HEK293 (cell line): Measurements from ENCODE around the gene USP7.

Source experiments
- CTCF ChIA-PET: fragments of 350-600 bp; formaldehyde crosslinking; extraction: SDS; loops from one replicate; lab custom pipeline; 2021; ENCODE audit warnings: antibody characterized with exemption; lab: Yijun Ruan, JAX
- POLR2A ChIA-PET: fragments of 300-600 bp; formaldehyde crosslinking; extraction: SDS; loops from one replicate; lab custom pipeline; 2020; ENCODE audit warnings: antibody characterized with exemption, inconsistent platforms; lab: Yijun Ruan, JAX
- H3K27ac ChIP-seq: fragments of 200-500 bp; sonication (Bioruptor generic); 2 replicates; pipeline ENCODE4 v1.5.1; 2014; ENCODE audit warnings: low read depth, low read length, control low read depth, inconsistent platforms; ENCODE audit errors: extremely low read depth
- H3K36me3 ChIP-seq, 2 experiments: fragments of 200-500 bp in 1 of 2; sonication (Bioruptor generic) in 1 of 2; 1 replicate in 1 of 2; 2 replicates in 1 of 2; pipeline ENCODE4 v1.5.1; 2014 to 2017; ENCODE audit warnings: inconsistent platforms in 2 of 2, low read length in 2 of 2; ENCODE audit not compliant: control insufficient read depth in 2 of 2, insufficient read depth in 1 of 2
- H3K4me1 ChIP-seq: fragments of 200-500 bp; sonication (Bioruptor generic); 2 replicates; pipeline ENCODE4 v1.5.1; 2014; ENCODE audit warnings: mild to moderate bottlenecking, low read length, inconsistent platforms; ENCODE audit not compliant: control insufficient read depth, insufficient read depth
- H3K4me3 ChIP-seq: 2 replicates; pipeline ENCODE4 v1.5.1; 2011; ENCODE audit warnings: low read depth, mild to moderate bottlenecking, control low read depth, low read length, moderate library complexity
- H3K9me3 ChIP-seq: fragments of 200-500 bp; sonication (Bioruptor generic); 2 replicates; pipeline ENCODE4 v1.5.1; 2014; ENCODE audit warnings: low read depth, low read length, inconsistent platforms; ENCODE audit not compliant: control insufficient read depth, insufficient read depth
- ZFHX2 ChIP-seq: fragments of 450-650 bp; formaldehyde crosslinking; conservative IDR thresholded peaks from 2 replicates; pipeline ENCODE4 v1.5.1; 2016; ENCODE audit warnings: missing biosample characterization, missing genetic modification characterization
- ZNF112 ChIP-seq: fragments of 450-650 bp; formaldehyde crosslinking; IDR thresholded peaks from 2 replicates; pipeline ENCODE4 v1.5.0; 2017; ENCODE audit warnings: missing biosample characterization, missing genetic modification characterization
- ZNF354C ChIP-seq: fragments of 450-650 bp; formaldehyde crosslinking; IDR thresholded peaks from 2 replicates; pipeline ENCODE4 v1.5.1; 2016; ENCODE audit warnings: missing biosample characterization, missing genetic modification characterization, low read depth, borderline replicate concordance
- ZNF555 ChIP-seq: fragments of 450-650 bp; formaldehyde crosslinking; conservative IDR thresholded peaks from 2 replicates; pipeline ENCODE4 v1.5.1; 2017; ENCODE audit warnings: missing biosample characterization, mild to moderate bottlenecking, missing genetic modification characterization, inconsistent platforms
- ZNF561 ChIP-seq: fragments of 450-650 bp; IDR thresholded peaks from 2 replicates; pipeline ENCODE4 v1.5.1; 2018; ENCODE audit warnings: missing biosample characterization, missing genetic modification characterization, borderline replicate concordance
- ZNF600 ChIP-seq: fragments of 450-650 bp; formaldehyde crosslinking; IDR thresholded peaks from 2 replicates; pipeline ENCODE4 v1.5.1; 2016; ENCODE audit warnings: missing biosample characterization, missing genetic modification characterization
- ZNF830 ChIP-seq: fragments of 450-650 bp; IDR thresholded peaks from 2 replicates; pipeline ENCODE4 v1.5.0; 2018; ENCODE audit warnings: missing biosample characterization, missing genetic modification characterization, low read depth, mild to moderate bottlenecking, moderate library complexity
- TF ChIP-seq, protein P1 (sequence below): fragments of 450-650 bp; formaldehyde crosslinking; IDR thresholded peaks from 2 replicates; pipeline ENCODE4 v1.5.1; 2016; ENCODE audit warnings: missing biosample characterization, missing genetic modification characterization
- TF ChIP-seq, protein P2 (sequence below): fragments of 450-650 bp; formaldehyde crosslinking; conservative IDR thresholded peaks from 2 replicates; pipeline ENCODE4 v1.5.1; 2016; ENCODE audit warnings: low read depth, missing biosample characterization, missing genetic modification characterization
- TF ChIP-seq, protein P3 (sequence below): fragments of 450-650 bp; formaldehyde crosslinking; IDR thresholded peaks from 2 replicates; pipeline ENCODE4 v1.5.1; 2017; ENCODE audit warnings: missing biosample characterization, missing genetic modification characterization
- TF ChIP-seq, protein P4 (sequence below): fragments of 450-650 bp; formaldehyde crosslinking; IDR thresholded peaks from 2 replicates; pipeline ENCODE4 v1.5.1; 2016; ENCODE audit warnings: missing biosample characterization, missing genetic modification characterization

The USP7 gene

DNA sequence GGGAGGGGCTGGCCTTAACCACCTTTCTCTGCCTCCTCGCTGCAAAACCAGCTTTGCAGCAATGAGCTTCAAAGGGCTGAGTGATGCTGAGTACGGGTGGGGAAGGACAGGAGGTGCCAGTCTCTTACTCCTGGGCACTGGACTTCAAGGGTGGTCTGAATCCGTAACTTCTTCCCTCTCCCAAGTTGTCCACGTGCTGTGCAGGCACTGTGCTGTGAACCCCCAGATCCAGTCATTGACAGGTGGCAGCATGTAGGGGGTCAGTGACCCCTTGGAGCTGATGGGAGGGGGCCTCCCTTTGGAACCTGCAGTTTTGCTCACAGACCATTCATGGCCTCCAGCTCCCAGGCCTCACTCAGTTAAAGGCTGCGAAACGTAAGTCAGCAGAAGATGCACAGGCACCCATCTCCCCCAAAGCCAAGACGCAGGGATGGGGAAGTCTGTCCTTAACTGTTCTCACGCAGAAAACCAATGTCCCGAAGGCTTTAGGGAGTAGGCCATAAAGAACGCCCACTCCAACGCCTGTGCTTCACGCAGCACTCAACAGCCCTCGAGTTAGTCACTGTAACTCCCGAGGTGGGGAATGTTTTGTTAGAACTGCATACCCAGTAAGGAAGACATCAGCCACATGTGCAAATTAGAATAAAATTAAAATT lies 73.7 kb downstream of the USP7 start:
- Histone ChIP-seq H3K36me3 (peaks cover 12 to 75% of the 10 kb centered on the region in 2 experiments), H3K4me3 (no peak overlapping the region), H3K4me1 (no peaks in the 10 kb centered on the region), H3K27ac (no peak overlapping the region), H3K9me3 (no peaks in the 10 kb centered on the region)
- peak; percentile 13; the same call in 1 of the 2 replicates for TF ChIP-seq ZFHX2 (tag by site-specific recombination)
- TF ChIP-seq, protein P1, sequence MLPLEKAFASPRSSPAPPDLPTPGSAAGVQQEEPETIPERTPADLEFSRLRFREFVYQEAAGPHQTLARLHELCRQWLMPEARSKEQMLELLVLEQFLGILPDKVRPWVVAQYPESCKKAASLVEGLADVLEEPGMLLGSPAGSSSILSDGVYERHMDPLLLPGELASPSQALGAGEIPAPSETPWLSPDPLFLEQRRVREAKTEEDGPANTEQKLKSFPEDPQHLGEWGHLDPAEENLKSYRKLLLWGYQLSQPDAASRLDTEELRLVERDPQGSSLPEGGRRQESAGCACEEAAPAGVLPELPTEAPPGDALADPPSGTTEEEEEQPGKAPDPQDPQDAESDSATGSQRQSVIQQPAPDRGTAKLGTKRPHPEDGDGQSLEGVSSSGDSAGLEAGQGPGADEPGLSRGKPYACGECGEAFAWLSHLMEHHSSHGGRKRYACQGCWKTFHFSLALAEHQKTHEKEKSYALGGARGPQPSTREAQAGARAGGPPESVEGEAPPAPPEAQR (tag by site-specific recombination) = no peak
- POLR2A ChIA-PET = interaction anchor here (0.8 to 1.8 kb wide), 2 partner anchors 19 to 21 kb away, joined by 3 to 5 read pairs; partner anchors contain the start of gene CARHSP1
- CTCF ChIA-PET = interaction anchor here (1.2 to 1.5 kb wide), 3 partner anchors 9 to 323 kb away, joined by 3 to 5 read pairs (median 4); no protein-coding TSS in a partner anchor

DNA sequence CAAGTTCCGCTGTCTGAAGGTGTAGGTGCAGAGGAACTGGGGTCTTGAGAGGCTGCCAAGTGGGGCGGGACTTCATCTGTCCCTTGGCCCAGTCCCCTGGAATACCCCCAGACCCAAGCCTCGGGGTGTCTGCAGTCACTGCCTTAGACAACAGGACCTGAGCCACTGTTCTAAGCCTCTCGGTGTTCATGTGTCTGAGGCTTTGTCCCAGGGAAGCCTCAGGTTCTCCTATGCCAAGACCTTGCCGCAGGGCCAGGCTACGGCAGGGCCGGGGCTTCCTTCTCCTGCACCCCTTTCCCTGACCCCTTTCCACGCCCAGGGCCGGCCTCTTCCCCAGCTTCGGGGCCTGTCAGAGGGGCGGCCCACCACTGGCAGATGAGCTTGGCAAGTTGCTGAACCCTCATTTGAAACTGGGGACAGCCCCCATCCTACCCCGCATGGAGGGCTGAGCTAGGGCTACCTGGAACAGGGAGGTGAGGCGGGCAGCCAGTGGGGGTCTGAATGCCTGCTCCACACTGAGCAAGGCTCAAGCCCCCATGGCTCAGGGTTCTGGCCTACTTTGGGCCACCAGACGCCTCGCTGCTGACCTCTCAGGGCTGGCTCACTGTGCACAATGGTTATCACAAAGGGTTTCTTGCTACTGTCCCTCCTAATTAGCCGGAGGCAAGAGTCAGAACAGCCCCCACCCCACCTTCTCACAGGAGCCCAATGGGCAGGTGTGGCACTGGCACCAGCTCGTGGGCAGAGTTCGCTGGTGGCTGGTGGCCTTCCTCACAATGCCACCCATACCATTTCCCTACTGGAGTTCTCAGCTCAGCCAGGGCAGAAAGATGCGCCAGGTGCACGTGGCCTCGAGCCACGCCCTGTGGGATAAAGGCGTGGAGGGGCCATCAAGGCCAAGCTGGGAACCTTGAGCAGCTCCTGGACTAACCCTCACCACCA lies 74.5 kb downstream of the USP7 start:
- TF ChIP-seq, protein P2, sequence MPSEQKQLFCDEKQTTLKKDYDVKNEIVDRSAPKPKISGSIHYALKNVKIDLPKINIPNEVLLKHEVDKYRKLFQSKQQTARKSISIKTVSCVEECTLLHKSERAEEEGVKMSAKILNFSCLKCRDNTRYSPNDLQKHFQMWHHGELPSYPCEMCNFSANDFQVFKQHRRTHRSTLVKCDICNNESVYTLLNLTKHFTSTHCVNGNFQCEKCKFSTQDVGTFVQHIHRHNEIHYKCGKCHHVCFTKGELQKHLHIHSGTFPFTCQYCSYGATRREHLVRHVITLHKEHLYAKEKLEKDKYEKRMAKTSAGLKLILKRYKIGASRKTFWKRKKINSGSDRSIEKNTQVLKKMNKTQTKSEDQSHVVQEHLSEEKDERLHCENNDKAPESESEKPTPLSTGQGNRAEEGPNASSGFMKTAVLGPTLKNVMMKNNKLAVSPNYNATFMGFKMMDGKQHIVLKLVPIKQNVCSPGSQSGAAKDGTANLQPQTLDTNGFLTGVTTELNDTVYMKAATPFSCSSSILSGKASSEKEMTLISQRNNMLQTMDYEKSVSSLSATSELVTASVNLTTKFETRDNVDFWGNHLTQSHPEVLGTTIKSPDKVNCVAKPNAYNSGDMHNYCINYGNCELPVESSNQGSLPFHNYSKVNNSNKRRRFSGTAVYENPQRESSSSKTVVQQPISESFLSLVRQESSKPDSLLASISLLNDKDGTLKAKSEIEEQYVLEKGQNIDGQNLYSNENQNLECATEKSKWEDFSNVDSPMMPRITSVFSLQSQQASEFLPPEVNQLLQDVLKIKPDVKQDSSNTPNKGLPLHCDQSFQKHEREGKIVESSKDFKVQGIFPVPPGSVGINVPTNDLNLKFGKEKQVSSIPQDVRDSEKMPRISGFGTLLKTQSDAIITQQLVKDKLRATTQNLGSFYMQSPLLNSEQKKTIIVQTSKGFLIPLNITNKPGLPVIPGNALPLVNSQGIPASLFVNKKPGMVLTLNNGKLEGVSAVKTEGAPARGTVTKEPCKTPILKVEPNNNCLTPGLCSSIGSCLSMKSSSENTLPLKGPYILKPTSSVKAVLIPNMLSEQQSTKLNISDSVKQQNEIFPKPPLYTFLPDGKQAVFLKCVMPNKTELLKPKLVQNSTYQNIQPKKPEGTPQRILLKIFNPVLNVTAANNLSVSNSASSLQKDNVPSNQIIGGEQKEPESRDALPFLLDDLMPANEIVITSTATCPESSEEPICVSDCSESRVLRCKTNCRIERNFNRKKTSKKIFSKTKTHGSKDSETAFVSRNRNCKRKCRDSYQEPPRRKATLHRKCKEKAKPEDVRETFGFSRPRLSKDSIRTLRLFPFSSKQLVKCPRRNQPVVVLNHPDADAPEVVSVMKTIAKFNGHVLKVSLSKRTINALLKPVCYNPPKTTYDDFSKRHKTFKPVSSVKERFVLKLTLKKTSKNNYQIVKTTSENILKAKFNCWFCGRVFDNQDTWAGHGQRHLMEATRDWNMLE = no peak
- TF ChIP-seq, protein P3, sequence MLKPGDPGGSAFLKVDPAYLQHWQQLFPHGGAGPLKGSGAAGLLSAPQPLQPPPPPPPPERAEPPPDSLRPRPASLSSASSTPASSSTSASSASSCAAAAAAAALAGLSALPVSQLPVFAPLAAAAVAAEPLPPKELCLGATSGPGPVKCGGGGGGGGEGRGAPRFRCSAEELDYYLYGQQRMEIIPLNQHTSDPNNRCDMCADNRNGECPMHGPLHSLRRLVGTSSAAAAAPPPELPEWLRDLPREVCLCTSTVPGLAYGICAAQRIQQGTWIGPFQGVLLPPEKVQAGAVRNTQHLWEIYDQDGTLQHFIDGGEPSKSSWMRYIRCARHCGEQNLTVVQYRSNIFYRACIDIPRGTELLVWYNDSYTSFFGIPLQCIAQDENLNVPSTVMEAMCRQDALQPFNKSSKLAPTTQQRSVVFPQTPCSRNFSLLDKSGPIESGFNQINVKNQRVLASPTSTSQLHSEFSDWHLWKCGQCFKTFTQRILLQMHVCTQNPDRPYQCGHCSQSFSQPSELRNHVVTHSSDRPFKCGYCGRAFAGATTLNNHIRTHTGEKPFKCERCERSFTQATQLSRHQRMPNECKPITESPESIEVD = no peak
- TF ChIP-seq, protein P1 (tag by site-specific recombination) = no peak
- TF ChIP-seq ZNF600 (tag by site-specific recombination) = no peak
- CTCF ChIA-PET = interaction anchor here (1.2 to 1.5 kb wide), 3 partner anchors 8 to 322 kb away, joined by 3 to 5 read pairs (median 4); no protein-coding TSS in a partner anchor
- Histone ChIP-seq H3K27ac (no peak overlapping the region), H3K9me3 (no peaks in the 10 kb centered on the region), H3K4me3 (no peak overlapping the region), H3K36me3 (peaks cover 12 to 67% of the 10 kb centered on the region in 2 experiments), H3K4me1 (no peaks in the 10 kb centered on the region)
- POLR2A ChIA-PET = interaction anchor here (1.8 kb wide), 1 partner anchor 20 kb away, joined by 5 read pairs; the partner anchor contains the start of gene CARHSP1

DNA sequence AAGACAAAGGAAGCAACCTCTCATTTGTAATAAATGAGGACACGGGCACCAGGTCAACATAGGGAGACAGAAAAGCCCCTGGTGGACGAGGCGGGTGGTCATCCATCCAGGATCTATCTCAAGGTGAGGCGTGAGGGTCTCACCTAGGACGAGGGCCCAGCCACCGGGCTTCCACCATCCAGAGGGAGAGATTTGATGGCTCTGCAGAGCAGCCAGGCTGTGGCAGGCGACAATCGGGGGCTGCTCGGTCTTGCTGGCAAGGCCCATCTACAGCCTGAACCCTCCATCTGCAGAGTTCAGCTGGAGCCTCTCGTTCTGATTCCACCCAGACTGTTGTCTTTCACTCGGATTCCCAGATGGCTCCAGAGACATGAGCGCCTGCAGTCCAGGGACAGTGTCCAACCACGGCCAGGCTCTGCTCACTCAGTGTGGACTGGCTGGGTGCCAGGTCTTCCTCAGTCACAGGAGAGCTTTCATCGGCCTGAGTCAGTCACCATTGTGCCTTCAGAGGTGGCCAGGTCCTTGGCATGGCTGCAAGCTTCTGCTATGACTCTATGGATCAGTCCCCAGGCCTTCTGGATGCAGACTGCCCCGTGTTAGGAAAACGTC lies 75.7 kb downstream of the USP7 start:
- no peaks in the 10 kb centered on the region for H3K9me3 ChIP-seq
- TF ChIP-seq ZNF555 (tag by site-specific recombination) (no peak), ZNF112 (tag by site-specific recombination) (no peak), ZNF830 (tag by site-specific recombination) (no peak), ZNF561 (tag by site-specific recombination) (no peak), ZNF354C (tag by site-specific recombination) (no peak)
- TF ChIP-seq, protein P4, sequence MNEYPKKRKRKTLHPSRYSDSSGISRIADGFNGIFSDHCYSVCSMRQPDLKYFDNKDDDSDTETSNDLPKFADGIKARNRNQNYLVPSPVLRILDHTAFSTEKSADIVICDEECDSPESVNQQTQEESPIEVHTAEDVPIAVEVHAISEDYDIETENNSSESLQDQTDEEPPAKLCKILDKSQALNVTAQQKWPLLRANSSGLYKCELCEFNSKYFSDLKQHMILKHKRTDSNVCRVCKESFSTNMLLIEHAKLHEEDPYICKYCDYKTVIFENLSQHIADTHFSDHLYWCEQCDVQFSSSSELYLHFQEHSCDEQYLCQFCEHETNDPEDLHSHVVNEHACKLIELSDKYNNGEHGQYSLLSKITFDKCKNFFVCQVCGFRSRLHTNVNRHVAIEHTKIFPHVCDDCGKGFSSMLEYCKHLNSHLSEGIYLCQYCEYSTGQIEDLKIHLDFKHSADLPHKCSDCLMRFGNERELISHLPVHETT (tag by site-specific recombination) = no peak
- H3K4me1 ChIP-seq = no peaks in the 10 kb centered on the region
- CTCF ChIA-PET = no interaction called here
- POLR2A ChIA-PET = no interaction called here
- H3K36me3 ChIP-seq = peaks cover 12 to 55% of the 10 kb centered on the region in 2 experiments
- no peak overlapping the region for H3K4me3 ChIP-seq
- H3K27ac ChIP-seq = no peak overlapping the region
